ENCODE results near the gene SPACA9.

DNA sequence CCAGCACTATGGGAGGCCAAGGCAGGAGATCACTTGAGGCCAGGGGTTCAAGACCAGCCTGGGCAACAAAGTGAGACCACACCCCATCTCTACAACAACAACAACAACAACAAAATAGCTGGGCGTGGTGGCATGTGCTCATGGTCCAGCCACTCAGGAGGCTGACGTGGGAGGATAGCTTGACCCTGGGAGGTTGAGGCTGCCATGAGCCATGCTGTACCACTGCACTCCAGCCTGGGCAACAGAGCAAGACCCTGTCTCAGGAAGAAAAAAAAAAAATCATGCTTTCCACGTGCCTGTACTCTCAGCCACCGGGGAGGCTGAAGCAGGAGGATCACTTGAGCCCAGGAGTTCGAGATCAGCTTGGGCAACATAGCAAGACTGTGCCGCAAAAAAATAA, 36.2 kb downstream of the SPACA9 start:
- TF ChIP-seq, protein P1, sequence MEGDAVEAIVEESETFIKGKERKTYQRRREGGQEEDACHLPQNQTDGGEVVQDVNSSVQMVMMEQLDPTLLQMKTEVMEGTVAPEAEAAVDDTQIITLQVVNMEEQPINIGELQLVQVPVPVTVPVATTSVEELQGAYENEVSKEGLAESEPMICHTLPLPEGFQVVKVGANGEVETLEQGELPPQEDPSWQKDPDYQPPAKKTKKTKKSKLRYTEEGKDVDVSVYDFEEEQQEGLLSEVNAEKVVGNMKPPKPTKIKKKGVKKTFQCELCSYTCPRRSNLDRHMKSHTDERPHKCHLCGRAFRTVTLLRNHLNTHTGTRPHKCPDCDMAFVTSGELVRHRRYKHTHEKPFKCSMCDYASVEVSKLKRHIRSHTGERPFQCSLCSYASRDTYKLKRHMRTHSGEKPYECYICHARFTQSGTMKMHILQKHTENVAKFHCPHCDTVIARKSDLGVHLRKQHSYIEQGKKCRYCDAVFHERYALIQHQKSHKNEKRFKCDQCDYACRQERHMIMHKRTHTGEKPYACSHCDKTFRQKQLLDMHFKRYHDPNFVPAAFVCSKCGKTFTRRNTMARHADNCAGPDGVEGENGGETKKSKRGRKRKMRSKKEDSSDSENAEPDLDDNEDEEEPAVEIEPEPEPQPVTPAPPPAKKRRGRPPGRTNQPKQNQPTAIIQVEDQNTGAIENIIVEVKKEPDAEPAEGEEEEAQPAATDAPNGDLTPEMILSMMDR (IDR thresholded peaks at IDR 0.05): no peak
- no peak for TF ChIP-seq POLR2A (IDR thresholded peaks at IDR 0.05)
- TF ChIP-seq POLR2AphosphoS5 (IDR thresholded peaks at IDR 0.05): no peak

Data from prostate gland (tissue), 2 donors.